GM12892 (cell line): ENCODE measurements around the gene DNM1L.

Source experiments
- POLR2A ChIP-seq: IDR thresholded peaks from 2 replicates; pipeline ENCODE4 v1.6.1; 2011; ENCODE audit warnings: low read depth, low read length, control low read depth
- POLR2AphosphoS5 ChIP-seq: IDR thresholded peaks from 2 replicates; pipeline ENCODE4 v1.6.1; 2011; ENCODE audit warnings: low read depth, low read length, control low read depth
- TAF1 ChIP-seq: IDR thresholded peaks from 2 replicates; pipeline ENCODE4 v1.6.1; 2011; ENCODE audit warnings: low read depth, mild to moderate bottlenecking, control low read depth, low read length, borderline replicate concordance

GRCh38 chr12:32737715-32738114 lies 58.6 kb downstream of the DNM1L start:
- TF ChIP-seq POLR2A = no peak
- no peak for TF ChIP-seq POLR2AphosphoS5
- TF ChIP-seq TAF1 = no peak
